NT2/D1 (cell line): ENCODE measurements around the gene RBM25.
"Not testable (repeated sequence)": the region's sequence is repeated elsewhere in the genome, so short reads cannot be mapped to it uniquely, and the experiment has no call there.

Experiments
- DNase-seq: peaks from one replicate; pipeline ENCODE4 v3.0.0-alpha.2; 2011; ENCODE audit warnings: low read depth, low spot score
- H3K27me3 ChIP-seq: 2 replicates; pipeline ENCODE4 v1.6.0; 2011; ENCODE audit warnings: mild to moderate bottlenecking; ENCODE audit not compliant: insufficient read length, insufficient read depth
- H3K36me3 ChIP-seq: 2 replicates; pipeline ENCODE4 v1.6.1; 2011; ENCODE audit warnings: mild to moderate bottlenecking, low read length, mixed read lengths; ENCODE audit not compliant: insufficient read depth, insufficient read length
- H3K4me1 ChIP-seq: 2 replicates; pipeline ENCODE4 v1.5.1; 2011; ENCODE audit not compliant: insufficient read depth, insufficient read length
- H3K4me3 ChIP-seq: 2 replicates; pipeline ENCODE4 v1.5.1; 2011; ENCODE audit warnings: low read depth; ENCODE audit not compliant: insufficient read length
- H3K9ac ChIP-seq: 2 replicates; pipeline ENCODE4 v1.6.0; 2011; ENCODE audit warnings: low read depth; ENCODE audit not compliant: insufficient read length
- H3K9me3 ChIP-seq: 2 replicates; pipeline ENCODE4 v1.5.1; 2011; ENCODE audit warnings: mild to moderate bottlenecking, low read length; ENCODE audit not compliant: insufficient read depth
- SUZ12 ChIP-seq: IDR thresholded peaks from 2 replicates; pipeline ENCODE4 v1.6.1; 2011; ENCODE audit not compliant: insufficient read length, insufficient read depth; ENCODE audit errors: extremely low read depth
- YY1 ChIP-seq: IDR thresholded peaks from 2 replicates; pipeline ENCODE4 v1.6.1; 2011; ENCODE audit not compliant: insufficient read length, insufficient read depth
- ZNF274 ChIP-seq: IDR thresholded peaks from 2 replicates; pipeline ENCODE4 v1.6.1; 2011; ENCODE audit warnings: mild to moderate bottlenecking, low read depth, low read length

The RBM25 gene

GRCh38 chr14:73058224-73058921, at the start of gene RBM25:
Gene RBM25, plus strand, starts transcription at chr14:73058534. Its CDS starts 13,108 bp downstream, at chr14:73071642.
- H3K9me3 ChIP-seq = no peaks in the 10 kb centered on the region
- no peaks in the 10 kb centered on the region for H3K27me3 ChIP-seq
- DNase-seq = peak; percentile 90
- H3K9ac ChIP-seq = peak within 1 kb of the TSS; percentile 95
- H3K4me1 ChIP-seq = no peaks in the 10 kb centered on the region
- TF ChIP-seq ZNF274 (no peak), YY1 (peak; percentile 86)
- H3K36me3 ChIP-seq = peaks cover 18% of the 10 kb centered on the region
- H3K4me3 ChIP-seq = peak within 1 kb of the TSS; percentile 95

GRCh38 chr14:73011189-73011588, 47.1 kb upstream of the RBM25 start:
- not testable (repeated sequence) for H3K4me3 ChIP-seq, H3K9ac ChIP-seq, H3K9me3 ChIP-seq, H3K27me3 ChIP-seq, DNase-seq, H3K4me1 ChIP-seq, H3K36me3 ChIP-seq

DNA sequence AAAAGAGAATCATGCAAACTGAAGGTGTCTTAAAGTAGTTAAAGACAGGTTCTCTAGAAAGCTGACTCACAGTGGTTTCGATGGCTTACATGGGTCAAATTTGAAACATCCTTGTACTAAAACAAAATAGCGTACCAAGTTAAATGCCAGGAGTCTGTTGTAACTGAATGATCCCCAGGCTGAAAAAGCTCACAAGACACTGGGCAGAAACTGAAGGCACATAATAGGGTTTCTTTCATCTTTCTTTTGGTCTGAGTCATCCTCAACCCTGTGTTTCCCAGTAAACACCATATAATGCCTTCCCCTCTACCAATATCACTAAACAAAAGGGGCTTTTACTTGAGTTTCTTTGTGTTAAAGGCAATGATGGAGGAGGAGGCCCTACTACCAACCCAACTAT, 44.2 kb upstream of the RBM25 start:
- Histone ChIP-seq H3K27me3 (no peaks in the 10 kb centered on the region), H3K4me3 (no peak overlapping the region), H3K9ac (no peak overlapping the region), H3K4me1 (no peaks in the 10 kb centered on the region), H3K9me3 (no peaks in the 10 kb centered on the region), H3K36me3 (peaks cover 2% of the 10 kb centered on the region)
- DNase-seq = no peak
- TF ChIP-seq ZNF274 (no peak), SUZ12 (no peak), YY1 (no peak)

GRCh38 chr14:73015552-73015951, 42.8 kb upstream of the RBM25 start:
- not testable (repeated sequence) for DNase-seq, H3K4me1 ChIP-seq, H3K4me3 ChIP-seq, H3K9me3 ChIP-seq, H3K9ac ChIP-seq, H3K27me3 ChIP-seq, H3K36me3 ChIP-seq

GRCh38 chr14:73016011-73016410, 42.3 kb upstream of the RBM25 start:
- DNase-seq, H3K4me1 ChIP-seq, H3K9me3 ChIP-seq, H3K9ac ChIP-seq, H3K4me3 ChIP-seq, H3K27me3 ChIP-seq, H3K36me3 ChIP-seq: not testable (repeated sequence)

DNA sequence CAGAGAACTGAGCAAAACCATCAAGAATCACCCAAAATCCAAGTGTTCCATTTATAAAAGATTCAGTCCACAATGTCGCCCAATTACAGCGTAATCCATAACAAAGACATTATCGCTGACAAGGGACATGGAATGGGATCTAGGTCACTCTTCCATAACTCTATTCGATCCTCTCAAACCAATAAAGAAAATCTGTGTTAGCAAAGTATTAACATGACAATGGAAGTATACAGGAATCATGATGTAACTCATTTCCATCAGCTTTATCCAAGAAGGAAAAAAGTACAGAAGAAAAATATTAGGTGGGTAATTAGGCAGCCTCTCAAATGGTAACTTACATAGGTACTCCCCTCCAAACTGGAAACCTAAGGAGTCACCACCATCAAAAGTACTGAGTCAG, 36.3 kb upstream of the RBM25 start:
- no peak for DNase-seq
- H3K36me3 ChIP-seq = peaks cover 22% of the 10 kb centered on the region
- no peak overlapping the region for H3K9ac ChIP-seq
- H3K4me1 ChIP-seq = no peaks in the 10 kb centered on the region
- no peaks in the 10 kb centered on the region for H3K9me3 ChIP-seq
- H3K4me3 ChIP-seq = no peak overlapping the region
- no peak for TF ChIP-seq YY1
- TF ChIP-seq ZNF274 = no peak
- TF ChIP-seq SUZ12 = no peak
- no peaks in the 10 kb centered on the region for H3K27me3 ChIP-seq

DNA sequence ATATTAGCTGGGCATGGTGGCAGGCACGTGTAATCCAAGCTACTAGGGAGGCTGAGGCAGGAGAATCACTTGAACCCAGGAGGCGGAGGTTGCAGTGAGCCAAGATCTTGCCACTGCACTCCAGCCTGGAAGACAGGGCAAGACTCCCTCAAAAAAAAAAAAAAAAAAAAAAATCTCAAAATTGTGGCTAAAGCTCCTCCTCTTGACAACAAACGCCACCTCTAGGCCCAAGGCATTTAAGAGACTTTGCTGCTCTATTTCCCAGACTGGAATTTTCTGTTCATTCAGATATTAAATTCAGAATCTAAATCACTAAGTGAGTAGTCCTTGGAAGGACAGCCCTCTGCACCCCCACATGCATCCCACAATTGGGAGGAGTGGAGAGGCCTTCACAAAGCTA, 32.8 kb upstream of the RBM25 start:
- H3K4me3 ChIP-seq = no peak overlapping the region
- DNase-seq = no peak
- H3K4me1 ChIP-seq = no peaks in the 10 kb centered on the region
- H3K36me3 ChIP-seq = peaks cover 22% of the 10 kb centered on the region
- no peak overlapping the region for H3K9ac ChIP-seq
- H3K9me3 ChIP-seq = no peaks in the 10 kb centered on the region
- no peak for TF ChIP-seq ZNF274
- no peak for TF ChIP-seq YY1
- no peak for TF ChIP-seq SUZ12
- H3K27me3 ChIP-seq = no peaks in the 10 kb centered on the region

- peak overlapping the region; percentile 40 for H3K4me3 ChIP-seq
- H3K9me3 ChIP-seq = no peaks in the 10 kb centered on the region
- no peaks in the 10 kb centered on the region for H3K4me1 ChIP-seq
- no peak for TF ChIP-seq SUZ12
- TF ChIP-seq ZNF274 = no peak
- no peak for TF ChIP-seq YY1
- peak overlapping the region; percentile 15 for H3K9ac ChIP-seq
- DNase-seq = no peak
- H3K36me3 ChIP-seq = peaks cover 22% of the 10 kb centered on the region
- H3K27me3 ChIP-seq = no peaks in the 10 kb centered on the region
Observed at GRCh38 chr14:73026243-73026844, 32.0 kb upstream of the RBM25 start.
